OCI-LY3 (cell line): Measurements from ENCODE around the gene MIA2.
"Not testable (repeated sequence)": the region's sequence is repeated elsewhere in the genome, so short reads cannot be mapped to it uniquely, and the experiment has no call there.

Experiments
- H2AFZ ChIP-seq: fragments of 200-600, 300-600 bp; shearing (Covaris generic); 2 replicates; pipeline ENCODE4 v1.6.0; 2014; ENCODE audit warnings: antibody characterized with exemption, low read depth, low read length
- H3K27ac ChIP-seq: fragments of 200-600, 300-600 bp; sonication (generic); 2 replicates; pipeline ENCODE4 v1.5.1; 2014; ENCODE audit warnings: mild to moderate bottlenecking, low read length, moderate library complexity, mixed read lengths
- H3K27me3 ChIP-seq: fragments of 200-600, 300-600 bp; sonication (generic); 2 replicates; pipeline ENCODE4 v1.6.1; 2014; ENCODE audit warnings: low read depth, low read length, mixed read lengths
- H3K36me3 ChIP-seq: fragments of 200-600, 300-600 bp; sonication (generic); replicated peaks from 2 replicates; pipeline ENCODE3; 2014; ENCODE audit warnings: low read depth, low read length, mixed read lengths
- H3K4me1 ChIP-seq: fragments of 300-600, 200-600 bp; sonication (generic); 2 replicates; pipeline ENCODE4 v1.6.1; 2014; ENCODE audit warnings: low read length, mixed read lengths
- H3K4me2 ChIP-seq: fragments of 200-600, 300-600 bp; sonication (generic); 2 replicates; pipeline ENCODE4 v1.6.1; 2014; ENCODE audit warnings: low read length, mixed read lengths
- H3K4me3 ChIP-seq: fragments of 300-600, 200-600 bp; sonication (generic); 2 replicates; pipeline ENCODE4 v1.5.1; 2014; ENCODE audit warnings: antibody characterized with exemption, mild to moderate bottlenecking, low read length, moderate library complexity
- H3K79me2 ChIP-seq: fragments of 300-600, 200-600 bp; shearing (Covaris generic); 2 replicates; pipeline ENCODE4 v1.6.1; 2014; ENCODE audit warnings: mild to moderate bottlenecking, low read length, mixed read lengths
- H3K9ac ChIP-seq: fragments of 300-600, 200-600 bp; shearing (Covaris generic); 2 replicates; pipeline ENCODE4 v1.6.0; 2014; ENCODE audit warnings: mild to moderate bottlenecking, low read length, moderate library complexity
- H3K9me3 ChIP-seq: fragments of 200-600, 300-600 bp; shearing (Covaris generic); 2 replicates; pipeline ENCODE4 v1.6.1; 2014; ENCODE audit warnings: low read length, mixed read lengths; ENCODE audit not compliant: insufficient read depth
- H4K20me1 ChIP-seq: fragments of 200-600, 300-600 bp; sonication (generic); 2 replicates; pipeline ENCODE4 v1.6.1; 2016; ENCODE audit warnings: low read length, mixed read lengths; ENCODE audit not compliant: insufficient read depth
- EZH2phosphoT487 ChIP-seq: fragments of 200-600 bp; shearing (Covaris generic); IDR thresholded peaks from 2 replicates; pipeline ENCODE4 v1.6.1; 2018; ENCODE audit warnings: antibody characterized with exemption, mixed run types, low read depth
- TF ChIP-seq, protein P1 (sequence below): fragments of 200-600, 300-600 bp; sonication (generic); IDR thresholded peaks from 2 replicates; pipeline ENCODE4 v1.5.1; 2014; ENCODE audit warnings: antibody characterized with exemption, low read length, low read depth

The MIA2 gene

DNA sequence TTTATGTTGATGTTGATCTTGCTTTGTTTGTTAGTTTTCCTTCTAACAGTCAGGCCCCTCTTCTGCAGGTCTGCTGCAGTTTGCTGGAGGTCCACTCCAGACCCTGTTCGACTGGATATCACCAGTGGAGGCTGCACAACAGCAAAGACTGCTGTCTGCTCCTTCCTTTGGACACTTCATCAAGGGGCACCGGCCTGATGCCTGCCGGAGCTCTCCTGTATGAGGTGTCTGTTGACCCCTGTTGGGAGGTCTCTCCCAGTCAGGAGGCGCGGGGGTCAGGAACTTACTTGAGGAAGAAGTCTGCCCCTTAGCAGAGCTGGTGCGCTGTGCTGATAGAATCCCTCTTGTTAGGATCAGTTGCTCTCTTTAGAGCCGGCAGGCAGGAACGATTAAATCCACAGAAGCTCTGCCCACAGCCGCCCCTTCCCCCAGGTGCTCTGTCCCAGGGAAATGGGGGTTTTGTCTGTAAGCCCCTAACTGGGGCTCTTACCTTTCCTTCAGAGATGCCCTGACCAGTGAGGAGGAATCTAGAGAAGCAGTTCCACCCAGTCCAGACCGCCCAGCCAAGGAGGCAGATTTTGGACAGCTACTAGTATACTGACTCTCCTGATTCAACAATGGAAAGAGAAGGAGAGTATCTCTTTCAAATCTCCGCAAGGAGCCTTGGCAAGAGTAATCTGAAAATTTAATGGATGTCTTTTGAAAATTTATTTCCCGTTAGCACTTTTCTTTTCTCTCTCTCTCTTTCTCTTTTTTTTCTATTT is 25.2 kb downstream of the MIA2 start:
- no peaks in the 10 kb centered on the region for H3K9me3 ChIP-seq
- no peaks in the 10 kb centered on the region for H3K79me2 ChIP-seq
- no peak overlapping the region for H3K27ac ChIP-seq
- H4K20me1 ChIP-seq = no peaks in the 10 kb centered on the region
- no peak overlapping the region for H3K4me2 ChIP-seq
- H3K4me3 ChIP-seq = no peak overlapping the region
- no peak overlapping the region for H2AFZ ChIP-seq
- no peaks in the 10 kb centered on the region for H3K36me3 ChIP-seq
- no peaks in the 10 kb centered on the region for H3K27me3 ChIP-seq
- H3K9ac ChIP-seq = no peak overlapping the region
- H3K4me1 ChIP-seq = no peaks in the 10 kb centered on the region
- TF ChIP-seq, protein P1, sequence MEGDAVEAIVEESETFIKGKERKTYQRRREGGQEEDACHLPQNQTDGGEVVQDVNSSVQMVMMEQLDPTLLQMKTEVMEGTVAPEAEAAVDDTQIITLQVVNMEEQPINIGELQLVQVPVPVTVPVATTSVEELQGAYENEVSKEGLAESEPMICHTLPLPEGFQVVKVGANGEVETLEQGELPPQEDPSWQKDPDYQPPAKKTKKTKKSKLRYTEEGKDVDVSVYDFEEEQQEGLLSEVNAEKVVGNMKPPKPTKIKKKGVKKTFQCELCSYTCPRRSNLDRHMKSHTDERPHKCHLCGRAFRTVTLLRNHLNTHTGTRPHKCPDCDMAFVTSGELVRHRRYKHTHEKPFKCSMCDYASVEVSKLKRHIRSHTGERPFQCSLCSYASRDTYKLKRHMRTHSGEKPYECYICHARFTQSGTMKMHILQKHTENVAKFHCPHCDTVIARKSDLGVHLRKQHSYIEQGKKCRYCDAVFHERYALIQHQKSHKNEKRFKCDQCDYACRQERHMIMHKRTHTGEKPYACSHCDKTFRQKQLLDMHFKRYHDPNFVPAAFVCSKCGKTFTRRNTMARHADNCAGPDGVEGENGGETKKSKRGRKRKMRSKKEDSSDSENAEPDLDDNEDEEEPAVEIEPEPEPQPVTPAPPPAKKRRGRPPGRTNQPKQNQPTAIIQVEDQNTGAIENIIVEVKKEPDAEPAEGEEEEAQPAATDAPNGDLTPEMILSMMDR = no peak
- TF ChIP-seq EZH2phosphoT487 = no peak

DNA sequence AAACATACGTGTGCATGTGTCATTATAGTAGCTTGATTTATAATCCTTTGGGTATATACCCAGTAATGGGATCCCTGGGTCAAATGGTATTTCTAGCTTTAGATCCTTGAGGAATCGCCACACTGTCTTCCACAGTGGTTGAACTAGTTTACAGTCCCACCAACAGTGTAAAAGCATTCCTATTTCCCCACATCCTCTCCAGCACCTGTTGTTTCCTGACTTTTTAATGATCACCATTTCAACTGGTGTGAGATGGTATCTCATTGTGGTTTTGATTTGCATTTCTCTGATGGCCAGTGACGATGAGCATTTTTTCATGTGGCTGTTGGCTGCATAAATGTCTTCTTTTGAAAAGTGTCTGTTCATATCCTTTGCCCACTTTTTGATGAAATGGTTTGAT is 26.4 kb downstream of the MIA2 start:
- not testable (repeated sequence) for H2AFZ ChIP-seq, H3K4me3 ChIP-seq, H3K9me3 ChIP-seq, H3K79me2 ChIP-seq, H3K27ac ChIP-seq, H3K27me3 ChIP-seq, H3K4me1 ChIP-seq, H3K4me2 ChIP-seq, H3K9ac ChIP-seq, H3K36me3 ChIP-seq, H4K20me1 ChIP-seq

DNA sequence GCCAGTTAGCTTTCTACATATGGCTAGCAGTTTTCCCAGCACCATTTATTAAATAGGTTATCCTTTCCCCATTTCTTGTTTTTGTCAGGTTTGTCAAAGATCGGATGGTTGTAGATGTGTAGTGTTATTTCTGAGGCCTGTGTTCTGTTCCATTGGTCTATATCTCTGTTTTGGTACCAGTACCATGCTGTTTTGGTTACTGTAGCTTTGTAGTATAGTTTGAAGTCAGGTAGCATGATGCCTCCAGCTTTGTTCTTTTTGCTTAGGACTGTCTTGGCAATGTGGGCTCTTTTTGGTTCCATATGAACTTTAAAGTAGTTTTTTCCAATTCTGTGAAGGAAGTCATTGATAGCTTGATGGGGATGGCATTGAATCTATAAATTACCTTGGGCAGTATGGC is 28.5 kb downstream of the MIA2 start:
- not testable (repeated sequence) for H3K79me2 ChIP-seq, H3K27ac ChIP-seq, H3K9ac ChIP-seq, H4K20me1 ChIP-seq, H3K36me3 ChIP-seq, H3K4me3 ChIP-seq, H3K27me3 ChIP-seq, H3K9me3 ChIP-seq, H2AFZ ChIP-seq, H3K4me2 ChIP-seq
- peaks cover 13% of the 10 kb centered on the region for H3K4me1 ChIP-seq

DNA sequence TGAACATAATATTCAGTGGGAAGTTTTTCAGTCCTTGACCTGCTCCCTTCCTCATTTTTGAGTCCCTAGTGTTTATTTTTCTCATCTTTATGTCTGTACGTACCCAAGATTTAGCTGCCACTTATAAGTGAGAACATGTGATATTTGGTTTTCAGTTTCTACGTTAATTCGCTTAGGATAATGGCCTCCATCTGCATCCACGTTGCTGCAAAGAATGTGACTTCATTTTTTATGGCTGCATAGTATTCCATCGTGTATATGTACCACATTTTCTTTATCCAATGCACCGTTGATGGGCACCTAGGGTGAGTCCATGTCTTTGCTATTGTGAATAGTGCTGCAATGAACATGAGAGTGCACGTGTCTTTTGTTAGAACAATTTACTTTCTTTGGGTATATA is 30.3 kb downstream of the MIA2 start:
- Histone ChIP-seq H2AFZ (no peak overlapping the region), H3K36me3 (no peaks in the 10 kb centered on the region), H3K4me1 (peaks cover 20% of the 10 kb centered on the region), H3K27me3 (no peaks in the 10 kb centered on the region), H3K4me2 (no peak overlapping the region), H3K27ac (no peak overlapping the region), H3K9me3 (no peaks in the 10 kb centered on the region), H4K20me1 (peaks cover 4% of the 10 kb centered on the region; the same call in 1 of the 2 replicates), H3K79me2 (peaks cover 21% of the 10 kb centered on the region), H3K9ac (no peak overlapping the region), H3K4me3 (no peak overlapping the region)
- TF ChIP-seq, protein P1 = no peak
- TF ChIP-seq EZH2phosphoT487 = no peak

DNA sequence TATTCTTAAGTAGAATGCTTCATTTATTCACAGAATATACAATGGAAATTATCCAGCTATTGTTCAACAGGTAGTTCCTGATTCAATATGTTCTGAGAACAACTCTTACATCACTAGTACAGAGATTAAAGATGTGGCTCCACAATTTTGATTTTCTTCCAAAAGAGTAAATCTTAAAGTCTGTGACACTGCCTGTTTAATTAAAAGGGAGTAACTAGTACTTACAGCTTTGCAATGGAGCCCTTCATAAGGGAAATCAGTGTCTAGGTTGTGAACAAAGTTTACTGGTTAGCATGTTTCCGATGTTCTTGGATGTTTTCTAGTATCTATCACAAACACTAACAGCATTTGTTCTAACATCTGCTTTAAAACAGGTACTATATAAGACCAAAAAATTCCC is 30.8 kb downstream of the MIA2 start:
- Histone ChIP-seq H3K4me2 (no peak overlapping the region), H4K20me1 (peaks cover 4% of the 10 kb centered on the region; the same call in 1 of the 2 replicates), H3K79me2 (peaks cover 26% of the 10 kb centered on the region), H3K4me1 (peaks cover 20% of the 10 kb centered on the region), H3K9me3 (no peaks in the 10 kb centered on the region), H3K9ac (no peak overlapping the region), H3K27me3 (no peaks in the 10 kb centered on the region), H3K36me3 (no peaks in the 10 kb centered on the region), H3K27ac (no peak overlapping the region), H2AFZ (no peak overlapping the region), H3K4me3 (no peak overlapping the region)
- no peak for TF ChIP-seq EZH2phosphoT487
- TF ChIP-seq, protein P1 = no peak
